ENCODE data around the gene RAB3B.
"Not testable (repeated sequence)": the region's sequence is repeated elsewhere in the genome, so short reads cannot be mapped to it uniquely, and the experiment has no call there.

RAB3B gene

DNA sequence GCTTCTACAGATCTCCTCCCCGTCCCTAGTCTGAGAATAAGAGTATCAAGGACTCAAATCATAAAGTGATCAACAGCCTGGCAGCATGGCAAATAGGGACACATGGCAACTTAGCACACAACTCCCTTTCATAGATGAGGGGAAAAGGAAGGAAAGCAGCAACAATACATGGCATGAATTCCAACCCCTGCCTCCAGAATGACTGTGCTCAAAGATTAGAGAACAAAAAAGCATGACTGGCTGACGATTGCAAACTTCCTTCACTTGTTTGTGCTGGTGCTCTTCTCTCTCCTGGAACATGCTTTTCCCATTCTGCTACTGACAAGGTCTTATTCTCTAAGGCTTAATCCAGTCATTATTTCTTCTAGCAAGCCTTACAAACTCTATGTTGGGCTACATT lies 31.6 kb upstream of the RAB3B start:
- H3K36me3 ChIP-seq (ENCODE audit: control insufficient read depth in 2 of 2, insufficient read depth in 2 of 2, low read length in 2 of 2): peaks cover 29 to 32% of the 10 kb centered on the region in 2 donors

DNA sequence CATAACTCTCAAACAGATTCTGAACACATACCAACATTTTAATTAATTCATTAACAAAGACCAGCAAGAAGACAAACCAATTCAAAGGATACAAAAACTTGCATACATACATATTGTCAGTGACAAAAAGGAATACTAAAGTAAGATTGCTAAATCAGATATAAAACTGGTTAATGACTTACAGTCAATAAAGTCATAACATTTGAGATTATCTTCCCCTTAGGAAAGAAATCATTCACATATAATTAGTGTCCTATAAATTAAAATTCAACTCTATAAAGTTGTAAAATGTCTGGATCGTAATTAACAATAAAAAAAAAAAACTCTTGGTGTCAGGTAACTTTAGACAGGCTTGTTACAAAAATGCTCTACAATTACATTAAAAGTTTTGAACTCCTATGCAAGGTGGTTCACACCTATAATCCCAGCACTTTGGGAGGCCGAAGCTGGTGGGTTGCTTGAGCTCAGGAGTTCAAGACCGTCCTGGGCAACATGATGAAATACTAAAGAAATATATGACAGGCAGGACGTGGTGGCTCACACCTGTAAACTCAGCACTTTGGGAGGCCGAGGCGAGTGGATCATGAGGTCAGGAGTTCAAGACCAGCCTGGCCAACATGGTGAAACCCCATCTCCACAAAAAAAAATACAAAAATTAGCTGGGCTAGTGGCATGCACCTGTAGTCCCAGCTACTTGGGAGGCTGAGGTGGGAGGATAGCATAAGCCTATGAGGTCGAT lies 17.7 kb upstream of the RAB3B start:
- Histone ChIP-seq H3K27ac (ENCODE audit: low read length) (no peak overlapping the region), H3K36me3 (ENCODE audit: control insufficient read depth in 2 of 2, insufficient read depth in 2 of 2, low read length in 2 of 2) (no peaks in the 10 kb centered on the region), H3K9me3 (ENCODE audit: control insufficient read depth in 2 of 2, low read length in 2 of 2) (no peaks in the 10 kb centered on the region), H3K4me3 (ENCODE audit: low read length in 2 of 2) (no peak overlapping the region), H3K9ac (ENCODE audit: low read length in 2 of 2) (no peak overlapping the region), H3K27me3 (ENCODE audit: control insufficient read depth in 1 of 2, insufficient read depth in 2 of 2, low read length in 2 of 2) (peaks cover 5 to 6% of the 10 kb centered on the region in 2 donors), H3K4me1 (ENCODE audit: control insufficient read depth, insufficient read depth, low read length) (no peaks in the 10 kb centered on the region)

More for the DNA sequence above, 31.6 kb upstream of the RAB3B start:
- Histone ChIP-seq H3K27ac (ENCODE audit: low read length) (no peak overlapping the region), H3K9me3 (ENCODE audit: control insufficient read depth in 2 of 2, low read length in 2 of 2) (no peaks in the 10 kb centered on the region), H3K4me3 (ENCODE audit: low read length in 2 of 2) (no peak overlapping the region), H3K27me3 (ENCODE audit: control insufficient read depth in 1 of 2, insufficient read depth in 2 of 2, low read length in 2 of 2) (no peaks in the 10 kb centered on the region), H3K9ac (ENCODE audit: low read length in 2 of 2) (no peak overlapping the region), H3K4me1 (ENCODE audit: control insufficient read depth, insufficient read depth, low read length) (no peaks in the 10 kb centered on the region)

DNA sequence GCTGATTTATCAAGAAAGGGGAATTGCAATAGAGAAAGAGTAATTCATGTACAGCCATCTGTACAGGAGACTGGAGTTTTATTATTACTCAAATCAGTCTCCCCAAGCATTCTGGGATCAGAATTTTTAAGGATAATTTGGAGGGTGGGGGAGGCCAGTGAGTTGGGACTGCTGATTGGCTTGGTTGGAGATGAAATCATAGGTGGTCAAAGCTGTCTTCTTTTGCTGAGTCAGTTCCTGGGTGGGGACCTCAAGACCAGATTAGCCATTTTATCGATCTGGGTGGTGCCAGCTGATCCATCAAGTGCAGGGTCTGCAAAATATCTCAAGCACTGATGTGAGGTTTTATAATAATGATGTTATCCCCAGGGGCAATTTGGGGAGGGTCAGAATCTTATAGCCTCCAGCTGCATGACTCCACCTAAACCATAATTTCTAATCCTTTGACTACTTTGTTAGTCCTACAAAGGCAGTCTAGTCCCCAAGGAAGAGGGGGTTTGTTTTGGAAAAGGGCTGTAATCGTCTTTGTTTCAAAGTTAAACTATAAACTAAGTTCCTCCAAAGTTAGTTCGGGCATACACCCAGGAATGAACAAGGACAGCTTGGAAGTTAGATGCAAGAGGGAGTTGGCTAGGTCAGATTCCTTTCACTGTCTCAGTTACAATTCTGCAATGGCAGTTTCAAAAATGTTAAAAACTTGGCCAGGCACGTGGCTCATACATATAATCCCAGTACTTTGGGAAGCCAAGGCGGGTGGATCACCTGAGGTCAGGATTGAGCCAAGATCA lies 16.9 kb upstream of the RAB3B start:
- Histone ChIP-seq H3K27ac (ENCODE audit: low read length) (no peak overlapping the region), H3K27me3 (ENCODE audit: control insufficient read depth in 1 of 2, insufficient read depth in 2 of 2, low read length in 2 of 2) (peaks cover 5 to 6% of the 10 kb centered on the region in 2 donors), H3K9me3 (ENCODE audit: control insufficient read depth in 2 of 2, low read length in 2 of 2) (no peaks in the 10 kb centered on the region), H3K4me1 (ENCODE audit: control insufficient read depth, insufficient read depth, low read length) (no peaks in the 10 kb centered on the region), H3K4me3 (ENCODE audit: low read length in 2 of 2) (no peak overlapping the region), H3K36me3 (ENCODE audit: control insufficient read depth in 2 of 2, insufficient read depth in 2 of 2, low read length in 2 of 2) (no peaks in the 10 kb centered on the region), H3K9ac (ENCODE audit: low read length in 2 of 2) (no peak overlapping the region)

DNA sequence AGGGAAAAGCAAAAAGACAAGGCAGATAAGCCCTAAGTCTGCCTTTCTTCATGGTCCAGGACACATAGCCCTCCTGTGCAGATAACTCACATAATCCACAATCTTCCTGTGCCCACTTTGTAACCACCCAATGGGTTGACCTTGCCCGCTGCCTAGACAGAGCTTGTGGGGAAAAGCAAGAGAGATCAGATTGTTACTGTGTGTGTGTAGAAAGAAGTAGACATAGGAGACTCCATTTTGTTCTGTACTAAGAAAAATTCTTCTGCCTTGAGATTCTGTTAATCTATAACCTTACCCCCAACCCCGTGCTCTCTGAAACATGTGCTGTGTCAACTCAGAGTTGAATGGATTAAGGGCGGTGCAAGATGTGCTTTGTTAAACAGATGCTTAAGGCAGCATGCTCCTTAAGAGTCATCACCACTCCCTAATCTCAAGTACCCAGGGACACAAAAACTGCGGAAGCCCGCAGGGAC lies 15.6 kb upstream of the RAB3B start:
- not testable (repeated sequence) for H3K9me3 ChIP-seq (ENCODE audit: control insufficient read depth in 2 of 2, low read length in 2 of 2); H3K4me3 ChIP-seq (ENCODE audit: low read length in 2 of 2); H3K9ac ChIP-seq (ENCODE audit: low read length in 2 of 2); H3K36me3 ChIP-seq (ENCODE audit: control insufficient read depth in 2 of 2, insufficient read depth in 2 of 2, low read length in 2 of 2); H3K27me3 ChIP-seq (ENCODE audit: control insufficient read depth in 1 of 2, insufficient read depth in 2 of 2, low read length in 2 of 2); H3K27ac ChIP-seq (ENCODE audit: low read length); H3K4me1 ChIP-seq (ENCODE audit: control insufficient read depth, insufficient read depth, low read length)

DNA sequence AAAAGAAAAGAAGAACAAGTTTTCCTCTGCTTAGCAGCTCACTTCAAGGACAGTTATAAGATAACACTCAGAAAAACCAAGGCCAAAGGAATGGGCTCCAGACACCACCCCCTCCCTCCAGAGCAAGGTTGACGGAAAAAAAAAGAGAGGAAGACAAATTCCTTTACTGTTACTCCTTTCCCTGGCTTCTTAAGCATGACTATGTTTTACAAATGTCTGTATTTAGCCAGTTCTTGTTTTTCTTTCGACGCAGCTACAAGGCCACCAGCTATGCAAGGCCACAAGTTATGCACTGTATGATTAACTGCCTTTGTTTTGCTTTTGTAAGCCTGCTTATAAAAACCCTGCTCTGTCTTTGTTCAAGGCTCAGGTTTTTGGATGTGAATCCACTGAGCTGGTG lies 15.0 kb upstream of the RAB3B start:
- not testable (repeated sequence) for H3K9me3 ChIP-seq (ENCODE audit: control insufficient read depth in 2 of 2, low read length in 2 of 2); H3K4me3 ChIP-seq (ENCODE audit: low read length in 2 of 2); H3K9ac ChIP-seq (ENCODE audit: low read length in 2 of 2); H3K27me3 ChIP-seq (ENCODE audit: control insufficient read depth in 1 of 2, insufficient read depth in 2 of 2, low read length in 2 of 2); H3K4me1 ChIP-seq (ENCODE audit: control insufficient read depth, insufficient read depth, low read length); H3K36me3 ChIP-seq (ENCODE audit: control insufficient read depth in 2 of 2, insufficient read depth in 2 of 2, low read length in 2 of 2); H3K27ac ChIP-seq (ENCODE audit: low read length)

DNA sequence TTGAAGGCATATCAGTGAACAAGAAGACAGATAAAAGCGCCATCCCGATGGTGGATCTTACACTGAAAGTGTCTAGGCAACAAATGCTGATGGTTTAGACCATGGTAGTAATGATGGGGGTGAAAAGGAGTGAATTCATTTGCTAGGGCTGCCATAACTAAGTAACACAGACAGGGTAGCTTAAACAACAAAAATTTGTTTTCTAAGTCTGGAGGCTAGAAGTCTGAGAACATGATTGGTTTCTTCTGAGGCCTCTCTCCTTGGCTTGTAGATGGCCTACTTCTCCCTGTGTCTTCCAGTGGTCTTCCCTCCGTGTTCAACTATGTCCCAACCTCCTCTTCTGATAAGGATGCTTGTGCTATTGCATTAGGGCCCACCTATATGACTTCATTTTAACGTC lies 13.4 kb upstream of the RAB3B start:
- no peaks in the 10 kb centered on the region for H3K9me3 ChIP-seq (ENCODE audit: control insufficient read depth in 2 of 2, low read length in 2 of 2)
- H3K4me3 ChIP-seq (ENCODE audit: low read length in 2 of 2): no peak overlapping the region
- H3K27me3 ChIP-seq (ENCODE audit: control insufficient read depth in 1 of 2, insufficient read depth in 2 of 2, low read length in 2 of 2): peaks cover 4 to 5% of the 10 kb centered on the region in 2 donors
- H3K4me1 ChIP-seq (ENCODE audit: control insufficient read depth, insufficient read depth, low read length): no peaks in the 10 kb centered on the region
- no peak overlapping the region for H3K9ac ChIP-seq (ENCODE audit: low read length in 2 of 2)
- H3K27ac ChIP-seq (ENCODE audit: low read length): no peak overlapping the region
- H3K36me3 ChIP-seq (ENCODE audit: control insufficient read depth in 2 of 2, insufficient read depth in 2 of 2, low read length in 2 of 2): no peaks in the 10 kb centered on the region

DNA sequence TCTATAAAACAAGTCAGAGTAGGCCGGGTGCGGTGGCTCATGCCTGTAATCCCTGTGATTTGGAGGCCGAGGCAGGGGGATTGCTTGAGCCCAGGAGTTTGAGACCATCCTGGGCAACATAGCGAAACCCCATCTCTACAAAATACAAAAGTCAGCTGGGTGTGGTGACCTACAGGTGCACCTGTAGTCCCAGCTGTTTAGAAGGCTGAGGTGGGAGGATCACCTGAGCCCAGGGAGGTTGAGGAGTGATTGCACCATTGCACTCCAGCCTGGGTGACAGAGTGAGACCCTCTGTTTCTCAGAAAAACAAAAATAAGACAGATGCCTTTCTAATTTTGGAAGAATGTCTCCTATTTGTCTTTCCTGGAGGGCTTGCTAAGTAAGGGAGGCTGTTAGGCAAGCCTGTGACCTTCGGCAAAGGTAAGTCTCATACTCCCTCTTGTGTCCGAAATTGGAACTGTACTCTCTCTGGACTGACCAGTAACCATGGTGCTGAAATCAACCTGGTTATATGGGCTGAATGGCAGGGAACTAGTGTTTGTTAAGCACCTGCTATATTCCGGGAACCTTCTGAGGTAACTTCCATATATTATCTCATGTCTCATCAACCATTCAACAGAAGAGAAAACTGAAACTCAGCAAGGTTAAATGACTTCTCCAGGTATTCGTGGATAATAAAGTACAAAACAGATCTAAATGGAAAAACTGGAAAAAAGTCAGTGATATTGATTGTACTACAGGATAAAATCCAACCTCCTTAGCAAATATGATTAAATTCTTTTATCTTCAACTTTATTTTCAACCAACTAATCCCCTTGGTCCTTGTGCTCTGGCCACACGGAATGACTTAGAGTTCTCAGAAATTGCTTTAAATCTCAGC lies 11.8 kb upstream of the RAB3B start:
- H3K4me1 ChIP-seq (ENCODE audit: control insufficient read depth, insufficient read depth, low read length): no peaks in the 10 kb centered on the region
- peaks cover 4 to 6% of the 10 kb centered on the region in 2 donors for H3K27me3 ChIP-seq (ENCODE audit: control insufficient read depth in 1 of 2, insufficient read depth in 2 of 2, low read length in 2 of 2)
- H3K9me3 ChIP-seq (ENCODE audit: control insufficient read depth in 2 of 2, low read length in 2 of 2): no peaks in the 10 kb centered on the region
- no peak overlapping the region for H3K4me3 ChIP-seq (ENCODE audit: low read length in 2 of 2)
- no peak overlapping the region for H3K9ac ChIP-seq (ENCODE audit: low read length in 2 of 2)
- H3K27ac ChIP-seq (ENCODE audit: low read length): no peak overlapping the region
- H3K36me3 ChIP-seq (ENCODE audit: control insufficient read depth in 2 of 2, insufficient read depth in 2 of 2, low read length in 2 of 2): no peaks in the 10 kb centered on the region

DNA sequence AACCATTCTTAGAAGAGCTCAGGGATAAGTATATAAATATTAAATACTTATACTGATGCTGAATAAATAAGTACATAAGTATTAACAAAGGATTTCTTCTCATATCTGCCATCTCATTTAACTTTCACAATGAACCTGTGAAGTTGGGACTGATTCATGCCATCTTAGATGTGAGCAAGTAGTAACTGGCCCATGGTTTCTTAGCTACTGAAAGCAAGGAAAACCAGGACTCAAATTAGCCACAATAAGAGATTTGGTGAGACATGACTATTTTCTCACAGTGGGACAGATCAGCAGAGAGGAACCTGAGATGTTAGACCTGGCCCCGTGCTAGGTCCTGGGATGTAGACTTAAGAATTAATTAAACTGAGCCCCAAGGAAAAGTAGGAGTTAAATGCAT lies 8.2 kb upstream of the RAB3B start:
- H3K9me3 ChIP-seq (ENCODE audit: control insufficient read depth in 2 of 2, low read length in 2 of 2): no peaks in the 10 kb centered on the region
- H3K36me3 ChIP-seq (ENCODE audit: control insufficient read depth in 2 of 2, insufficient read depth in 2 of 2, low read length in 2 of 2): no peaks in the 10 kb centered on the region
- H3K27me3 ChIP-seq (ENCODE audit: control insufficient read depth in 1 of 2, insufficient read depth in 2 of 2, low read length in 2 of 2): peaks cover 4 to 7% of the 10 kb centered on the region in 2 donors
- H3K4me3 ChIP-seq (ENCODE audit: low read length in 2 of 2): no peak overlapping the region
- H3K9ac ChIP-seq (ENCODE audit: low read length in 2 of 2): no peak overlapping the region
- H3K27ac ChIP-seq (ENCODE audit: low read length): no peak overlapping the region
- no peaks in the 10 kb centered on the region for H3K4me1 ChIP-seq (ENCODE audit: control insufficient read depth, insufficient read depth, low read length)

DNA sequence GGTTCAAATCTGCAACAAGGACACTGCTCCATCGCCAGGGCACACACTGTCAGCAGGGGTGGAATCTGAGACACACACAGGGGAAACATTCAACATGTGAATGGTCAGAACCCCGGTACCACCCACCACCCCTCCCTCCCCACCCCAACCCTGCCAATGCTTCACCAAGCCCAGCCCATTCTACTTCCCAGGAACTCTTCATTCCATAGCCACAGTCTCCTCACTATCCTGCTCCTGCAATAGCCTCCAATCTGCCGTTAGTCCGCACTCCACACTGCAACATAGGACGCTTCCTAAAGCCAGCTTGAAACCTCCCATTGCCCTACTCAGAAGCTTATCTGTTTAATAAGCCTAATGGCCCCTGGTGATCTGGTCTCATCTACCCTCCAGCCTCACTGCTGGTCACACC lies 7.5 kb upstream of the RAB3B start:
- Histone ChIP-seq H3K9ac (ENCODE audit: low read length in 2 of 2) (no peak overlapping the region), H3K27ac (ENCODE audit: low read length) (no peak overlapping the region)

DNA sequence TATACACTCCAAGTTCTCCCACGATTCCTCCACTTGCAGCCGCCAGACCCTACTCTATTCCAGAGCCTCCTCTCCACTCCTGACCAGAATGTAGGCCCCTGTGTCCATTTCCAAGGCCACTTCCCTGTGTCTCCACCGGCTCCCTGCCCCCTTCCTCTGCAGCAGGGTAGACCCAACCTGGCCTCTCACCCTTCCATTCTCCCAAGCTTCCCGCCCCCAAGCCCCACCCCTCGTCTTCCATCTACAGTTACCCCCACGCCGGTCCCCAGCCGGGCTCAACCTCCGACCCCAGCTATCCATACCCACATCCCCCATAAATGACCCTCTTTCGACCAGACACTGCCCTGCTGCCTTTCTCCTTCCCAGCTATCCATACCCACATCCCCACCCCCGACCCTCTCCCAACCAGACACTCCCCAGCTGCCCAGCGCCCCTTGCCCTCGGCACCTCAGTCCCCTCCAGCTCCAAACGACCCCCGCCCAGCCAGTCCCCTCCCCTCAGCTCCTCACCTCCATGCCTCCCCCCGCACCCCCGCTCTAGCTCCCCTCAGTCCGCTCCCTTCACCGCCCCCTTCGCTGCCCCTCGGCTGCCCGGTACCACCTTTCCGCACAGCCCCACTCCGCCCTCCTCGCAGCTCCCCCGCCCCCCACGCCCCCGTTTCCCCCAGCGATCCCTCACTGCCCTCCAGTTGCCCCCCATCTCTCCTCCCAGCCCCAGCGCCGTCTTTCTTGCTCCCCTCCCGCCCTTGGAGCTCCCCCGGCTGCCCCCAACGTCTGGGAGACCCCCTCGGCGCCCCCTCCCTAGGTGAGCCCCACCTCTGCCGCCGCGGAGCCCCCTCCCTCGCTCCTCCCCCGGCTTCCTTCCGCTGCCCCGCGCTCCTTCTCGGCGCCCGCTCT lies 670 bp downstream of the RAB3B start:
- Histone ChIP-seq H3K36me3 (ENCODE audit: control insufficient read depth in 2 of 2, insufficient read depth in 2 of 2, low read length in 2 of 2) (no peaks in the 10 kb centered on the region), H3K27me3 (ENCODE audit: control insufficient read depth in 1 of 2, insufficient read depth in 2 of 2, low read length in 2 of 2) (peaks cover 31 to 33% of the 10 kb centered on the region in 2 donors)

More for the DNA sequence above, 7.5 kb upstream of the RAB3B start:
- no peaks in the 10 kb centered on the region for H3K9me3 ChIP-seq (ENCODE audit: control insufficient read depth in 2 of 2, low read length in 2 of 2)
- no peaks in the 10 kb centered on the region for H3K36me3 ChIP-seq (ENCODE audit: control insufficient read depth in 2 of 2, insufficient read depth in 2 of 2, low read length in 2 of 2)
- no peaks in the 10 kb centered on the region for H3K4me1 ChIP-seq (ENCODE audit: control insufficient read depth, insufficient read depth, low read length)
- no peak overlapping the region for H3K4me3 ChIP-seq (ENCODE audit: low read length in 2 of 2)
- H3K27me3 ChIP-seq (ENCODE audit: control insufficient read depth in 1 of 2, insufficient read depth in 2 of 2, low read length in 2 of 2): peaks cover 4 to 9% of the 10 kb centered on the region in 2 donors

More for the DNA sequence above, 670 bp downstream of the RAB3B start:
- Histone ChIP-seq H3K4me1 (ENCODE audit: control insufficient read depth, insufficient read depth, low read length) (peaks cover 4% of the 10 kb centered on the region), H3K9ac (ENCODE audit: low read length in 2 of 2) (no peak overlapping the region), H3K4me3 (ENCODE audit: low read length in 2 of 2) (peak overlapping the region in 1 of 2 donors; percentile 52), H3K27ac (ENCODE audit: low read length) (no peak overlapping the region), H3K9me3 (ENCODE audit: control insufficient read depth in 2 of 2, low read length in 2 of 2) (no peaks in the 10 kb centered on the region)

Data from stomach smooth muscle (tissue), 2 donors.